ENCODE measurements around the gene PSPN. TPM values are rescaled to one million over a fixed set of nuclear protein-coding genes. Genes with fewer than 3 reads are reported as not detected.
"Not testable (repeated sequence)": the region's sequence is repeated elsewhere in the genome, so short reads cannot be mapped to it uniquely, and the experiment has no call there.

PSPN gene
- total RNA-seq, 1 experiment from 2014 or later: 1.1 TPM

- DNase-seq (ENCODE audit: low read depth): no peak
Observed at GRCh38 chr19:6402837-6403608, 27.3 kb upstream of the PSPN start.

- no peak for DNase-seq (ENCODE audit: low read depth)
Observed at GRCh38 chr19:6402058-6402457, 26.3 kb upstream of the PSPN start.

DNA sequence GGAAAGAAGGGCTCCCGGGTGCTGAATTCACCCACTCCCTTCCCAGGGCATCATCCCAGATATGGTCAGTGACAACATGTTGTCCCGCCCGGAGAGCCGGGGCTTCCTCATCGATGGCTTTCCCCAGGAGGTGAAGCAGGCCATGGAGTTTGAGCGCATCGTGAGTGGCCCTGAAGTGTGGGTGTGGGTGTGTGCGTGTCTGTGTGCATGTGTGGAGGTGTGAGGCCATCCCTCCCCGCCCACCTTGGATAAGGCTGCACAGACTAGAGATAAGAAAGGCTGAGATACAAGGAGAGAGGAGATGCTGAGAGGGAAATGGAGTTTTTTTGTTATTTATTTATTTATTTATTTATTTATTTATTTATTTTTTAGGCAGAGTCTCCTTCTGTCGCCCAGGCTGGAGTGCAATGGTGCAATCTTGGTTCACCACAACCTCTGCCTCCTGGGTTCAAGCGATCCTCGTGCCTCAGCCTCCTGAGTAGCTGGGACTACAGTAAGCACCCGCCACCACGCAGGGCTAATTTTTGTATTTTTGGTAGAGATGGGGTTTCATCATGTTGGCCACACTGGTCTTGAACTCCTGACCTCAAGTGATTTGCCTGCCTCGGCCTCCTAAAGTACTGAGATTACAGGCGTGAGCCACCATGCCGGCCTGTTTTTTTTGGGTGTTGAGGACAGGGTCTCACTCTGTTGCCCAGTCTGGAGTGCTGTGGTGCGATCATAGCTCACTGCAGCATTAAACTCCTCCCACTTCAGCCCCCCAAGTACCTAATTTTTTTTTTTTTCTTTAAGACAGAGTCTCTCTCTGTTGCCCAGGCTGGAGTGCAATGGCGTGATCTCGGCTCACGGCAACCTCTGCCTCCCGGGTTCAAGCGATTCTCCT is 24.6 kb upstream of the PSPN start:
- DNase-seq (ENCODE audit: low read depth): not testable (repeated sequence)

DNA sequence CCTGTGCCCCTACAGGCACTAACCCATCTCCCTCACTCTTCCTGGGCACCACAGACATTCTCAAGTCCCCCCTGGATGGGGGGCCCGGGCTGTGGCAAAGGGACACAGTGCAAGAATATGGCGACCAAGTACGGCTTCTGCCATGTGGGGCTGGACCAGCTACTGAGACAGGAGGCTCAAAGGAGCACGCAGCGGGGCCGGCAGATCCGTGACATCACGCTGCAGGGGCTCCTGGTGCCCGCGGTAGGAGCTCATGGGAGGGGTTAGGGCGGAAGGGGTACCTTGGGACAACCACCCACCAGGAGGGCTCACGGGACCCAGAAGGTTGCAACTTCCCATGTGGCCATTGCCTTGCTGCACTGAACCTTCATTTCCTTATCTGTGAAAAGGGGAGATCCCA is 20.6 kb upstream of the PSPN start:
- DNase-seq (ENCODE audit: low read depth): no peak

DNA sequence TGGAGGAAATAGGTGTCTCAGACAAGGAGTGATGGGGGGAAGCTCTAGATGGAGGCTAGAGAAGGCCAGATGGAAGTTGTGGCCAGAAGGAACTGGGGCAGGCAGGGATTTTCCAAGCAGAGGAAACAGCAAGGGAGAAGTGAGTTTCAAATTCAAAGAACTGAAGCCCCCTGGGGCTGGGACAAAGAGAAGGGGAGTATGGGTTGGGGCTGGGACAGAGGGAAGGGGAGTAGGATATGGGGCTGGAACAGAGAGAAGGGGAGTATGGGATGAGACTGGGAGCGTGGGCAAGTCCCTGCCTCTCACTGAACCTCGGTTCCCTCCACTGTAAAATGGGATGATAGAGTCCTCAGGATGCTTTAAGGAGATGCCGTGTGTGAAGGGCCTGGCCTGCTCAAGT is 19.1 kb upstream of the PSPN start:
- DNase-seq (ENCODE audit: low read depth): no peak

- DNase-seq (ENCODE audit: low read depth): no peak
Observed at GRCh38 chr19:6393983-6394412, 18.3 kb upstream of the PSPN start.

- DNase-seq (ENCODE audit: low read depth): peak; percentile 97
Observed at GRCh38 chr19:6393074-6393982, 17.6 kb upstream of the PSPN start, which contains the start of gene GTF2F1. GTF2F1 (minus strand) TSS chr19:6393164; CDS start chr19:6392995, 169 bp downstream.

GRCh38 chr19:6392221-6393073 is 16.7 kb upstream of the PSPN start:
- no peak for DNase-seq (ENCODE audit: low read depth)

GRCh38 chr19:6387372-6387771 is 11.6 kb upstream of the PSPN start:
- no peak for DNase-seq (ENCODE audit: low read depth)

DNA sequence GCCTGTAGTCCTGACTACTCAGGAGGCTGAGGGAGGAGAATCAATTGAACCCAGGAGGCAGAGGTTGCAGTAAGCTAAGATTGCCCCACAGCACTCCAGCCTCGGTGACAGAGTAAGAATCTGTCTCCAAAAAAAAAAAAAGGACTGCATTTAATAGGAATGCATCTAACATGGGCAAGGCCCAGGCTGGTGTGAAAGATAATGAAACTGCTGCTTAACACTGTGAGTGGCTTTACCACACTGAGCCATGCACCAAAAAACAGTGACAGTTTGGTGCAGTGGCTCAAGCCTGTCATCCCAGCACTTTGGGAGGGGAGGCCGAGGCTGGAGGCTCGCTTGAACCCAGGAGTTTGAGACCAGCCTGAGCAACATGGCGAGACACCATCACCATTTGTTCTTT is 8.6 kb upstream of the PSPN start:
- no peak for DNase-seq (ENCODE audit: low read depth)

GRCh38 chr19:6383188-6383587 is 7.5 kb upstream of the PSPN start:
- no peak for DNase-seq (ENCODE audit: low read depth)

GRCh38 chr19:6381030-6381750 is 5.5 kb upstream of the PSPN start:
- no peak for DNase-seq (ENCODE audit: low read depth)

DNA sequence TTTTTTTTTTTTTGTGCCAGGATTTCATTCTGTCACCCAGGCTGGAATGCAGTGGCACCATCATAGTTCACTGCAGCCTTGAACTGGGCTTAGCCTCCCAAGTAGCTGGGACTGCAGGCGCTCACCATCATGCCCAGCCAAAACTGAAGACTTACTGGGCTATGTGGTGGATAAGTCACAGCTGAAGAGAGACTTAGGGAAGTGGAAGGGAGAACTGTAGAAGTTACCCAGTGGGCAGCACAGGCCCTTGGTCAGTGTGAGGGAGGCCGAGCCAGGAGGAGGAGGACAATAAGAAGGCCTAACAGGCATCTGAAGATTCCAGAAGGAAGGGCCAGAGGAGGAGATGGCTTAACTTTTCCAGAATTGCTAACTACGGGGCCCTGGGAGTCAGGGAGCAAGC is 4.0 kb upstream of the PSPN start:
- DNase-seq (ENCODE audit: low read depth): no peak

GRCh38 chr19:6378486-6378885 is 2.8 kb upstream of the PSPN start:
- DNase-seq (ENCODE audit: low read depth): no peak

- no peak for DNase-seq (ENCODE audit: low read depth)
Observed at GRCh38 chr19:6378041-6378440, 2.3 kb upstream of the PSPN start.

- DNase-seq (ENCODE audit: low read depth): no peak
Observed at GRCh38 chr19:6376512-6377190, 918 bp upstream of the PSPN start.

DNA sequence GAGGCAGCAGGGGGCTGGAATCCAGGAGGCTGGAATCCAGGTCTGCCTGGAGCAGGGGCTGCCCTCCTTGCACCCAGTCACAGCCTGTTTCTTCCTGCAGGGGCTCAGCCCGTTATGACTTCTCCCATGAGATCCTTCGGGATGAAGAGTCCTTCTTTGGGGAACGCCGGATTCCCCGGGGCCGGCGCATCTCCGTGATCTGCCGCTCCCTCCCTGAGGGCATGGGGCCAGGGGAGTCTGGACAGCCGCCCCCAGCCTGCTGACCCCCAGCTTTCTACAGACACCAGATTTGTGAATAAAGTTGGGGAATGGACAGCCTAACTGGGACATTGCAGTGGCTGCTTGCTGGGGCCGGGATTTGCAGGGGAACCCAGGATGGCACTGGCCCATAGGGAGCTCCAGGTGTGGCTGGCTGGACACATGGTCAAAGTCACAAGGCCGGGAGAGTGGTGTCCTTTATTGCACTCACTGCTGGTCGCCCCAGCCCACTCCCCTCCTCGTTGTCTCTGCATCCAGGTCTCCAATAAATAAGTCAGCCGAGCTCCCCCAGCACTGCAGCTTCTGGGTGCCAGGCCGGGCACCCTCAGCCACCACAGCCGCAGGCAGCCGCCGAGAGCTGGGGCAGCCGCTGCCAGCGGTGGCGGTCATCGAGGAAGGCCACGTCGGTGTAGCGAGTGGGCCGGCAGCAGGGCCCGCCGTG is 872 bp downstream of the PSPN start:
- DNase-seq (ENCODE audit: low read depth): no peak

GRCh38 chr19:6374161-6374709 is 1.5 kb downstream of the PSPN start:
- DNase-seq (ENCODE audit: low read depth): no peak

GRCh38 chr19:6373813-6374108 is 2.0 kb downstream of the PSPN start:
- no peak for DNase-seq (ENCODE audit: low read depth)

All from Daoy (cell line).